Left colon (tissue), 2 donors: ENCODE measurements around the gene RNF183. TPM values are rescaled to one million over a fixed set of nuclear protein-coding genes. Genes with fewer than 3 reads are reported as not detected.
A peak's percentile ranks its signal among the peaks of the same experiment; 100 is the strongest.
"Not testable (repeated sequence)": the region's sequence is repeated elsewhere in the genome, so short reads cannot be mapped to it uniquely, and the experiment has no call there.

ENCODE experiments used
- ATAC-seq: fragments of 200-7000 bp; cut with Tn5 transposase; one replicate; pipeline ENCODE4 v1.9.1; 2020; ENCODE audit warnings: mild to moderate bottlenecking, moderate library complexity
- DNase-seq, 2 donors: peaks; one replicate each; pipeline ENCODE4 v3.0.0-alpha.2; 2020
- intact Hi-C, 2 donors: fragments of 100-400 bp; cut with DNase I in 1 of 2; cut with micrococcal nuclease in 1 of 2; formaldehyde crosslinking; loops; one replicate each; pipeline versions ENCODE4 v1.11.2 to v1.14.0; 2022; cut with DNase I, micrococcal nuclease
- total RNA-seq, 2 donors: library from RNA; stranded (reverse); fragmentation: NEBNext Ultra II Directional; extraction: Animal tissue kit (Norgen Biotek cat#: 25700); gene quantifications; one replicate each; pipeline ENCODE4 v1.2.1, GENCODE V29; 2021
- donor health status: DM: no; HTN: no; CAD: no.
- donor health status: DM: yes; HTN: yes; CAD: no.

RNF183 gene
- total RNA-seq, 2 donors from 2014 or later, result 0.85 to 1.3 TPM

DNA sequence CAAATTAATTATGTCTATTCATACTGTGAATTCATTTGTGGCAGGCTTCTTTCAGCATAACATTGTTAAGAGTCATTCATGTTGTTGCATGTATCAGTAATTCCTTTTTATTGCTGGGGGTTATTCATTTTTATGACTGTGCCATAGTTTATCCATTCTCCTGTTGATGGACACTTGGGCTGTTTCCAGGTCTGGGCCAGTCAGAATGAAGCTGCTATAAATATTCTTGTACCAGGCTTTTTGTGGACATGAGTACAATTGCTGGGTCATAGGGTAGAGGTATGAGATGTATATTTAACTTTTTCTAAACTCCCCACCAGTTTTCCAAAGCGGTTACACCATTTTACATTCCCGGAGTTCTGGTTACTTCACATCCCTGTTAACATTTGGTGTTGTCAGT is 14.1 kb downstream of the RNF183 start:
- intact Hi-C loops, result no loop called here
- DNase-seq, result peak; percentile 65 to 70
- ATAC-seq, result peak; percentile 98

DNA sequence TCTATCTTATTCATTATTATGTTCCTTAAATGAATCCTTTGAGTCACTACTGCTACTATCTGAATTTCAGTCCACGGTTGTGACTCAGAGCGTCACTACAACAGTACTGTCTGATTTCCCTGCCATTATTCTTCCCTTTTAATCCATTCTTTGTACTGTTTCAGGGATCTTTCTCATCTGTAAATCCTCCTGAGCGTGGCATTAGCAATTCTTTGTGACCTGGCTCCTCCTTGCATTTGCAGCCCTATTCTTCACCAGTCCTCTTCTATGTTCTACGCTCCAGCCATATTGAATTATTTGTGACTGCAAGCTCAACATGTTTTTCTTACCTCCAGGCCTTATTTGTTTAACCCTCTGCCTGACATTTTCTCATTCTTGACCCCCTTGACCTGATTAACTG is 21.8 kb downstream of the RNF183 start:
- intact Hi-C loops, result no loop called here
- DNase-seq, result no peak
- ATAC-seq, result no peak

DNA sequence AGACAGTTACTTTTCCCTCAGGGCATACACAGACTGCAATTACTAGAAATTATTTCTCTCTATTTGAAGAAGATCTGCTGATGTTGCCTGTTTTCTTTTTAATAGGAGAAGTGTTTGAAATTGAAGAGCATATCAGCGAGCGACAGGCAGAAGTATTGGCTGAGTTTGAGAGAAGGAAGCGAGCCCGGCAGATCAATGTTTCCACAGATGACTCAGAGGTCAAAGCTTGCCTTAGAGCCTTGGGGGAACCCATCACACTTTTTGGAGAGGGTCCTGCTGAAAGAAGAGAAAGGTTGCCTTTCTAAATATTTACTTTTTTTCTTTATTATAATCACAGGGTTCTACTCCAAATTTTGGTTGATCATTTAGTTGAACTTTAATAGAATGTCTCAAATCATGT is 24.3 kb downstream of the RNF183 start:
- DNase-seq (no peak), ATAC-seq (no peak)
- intact Hi-C loops, result no loop called here

DNA sequence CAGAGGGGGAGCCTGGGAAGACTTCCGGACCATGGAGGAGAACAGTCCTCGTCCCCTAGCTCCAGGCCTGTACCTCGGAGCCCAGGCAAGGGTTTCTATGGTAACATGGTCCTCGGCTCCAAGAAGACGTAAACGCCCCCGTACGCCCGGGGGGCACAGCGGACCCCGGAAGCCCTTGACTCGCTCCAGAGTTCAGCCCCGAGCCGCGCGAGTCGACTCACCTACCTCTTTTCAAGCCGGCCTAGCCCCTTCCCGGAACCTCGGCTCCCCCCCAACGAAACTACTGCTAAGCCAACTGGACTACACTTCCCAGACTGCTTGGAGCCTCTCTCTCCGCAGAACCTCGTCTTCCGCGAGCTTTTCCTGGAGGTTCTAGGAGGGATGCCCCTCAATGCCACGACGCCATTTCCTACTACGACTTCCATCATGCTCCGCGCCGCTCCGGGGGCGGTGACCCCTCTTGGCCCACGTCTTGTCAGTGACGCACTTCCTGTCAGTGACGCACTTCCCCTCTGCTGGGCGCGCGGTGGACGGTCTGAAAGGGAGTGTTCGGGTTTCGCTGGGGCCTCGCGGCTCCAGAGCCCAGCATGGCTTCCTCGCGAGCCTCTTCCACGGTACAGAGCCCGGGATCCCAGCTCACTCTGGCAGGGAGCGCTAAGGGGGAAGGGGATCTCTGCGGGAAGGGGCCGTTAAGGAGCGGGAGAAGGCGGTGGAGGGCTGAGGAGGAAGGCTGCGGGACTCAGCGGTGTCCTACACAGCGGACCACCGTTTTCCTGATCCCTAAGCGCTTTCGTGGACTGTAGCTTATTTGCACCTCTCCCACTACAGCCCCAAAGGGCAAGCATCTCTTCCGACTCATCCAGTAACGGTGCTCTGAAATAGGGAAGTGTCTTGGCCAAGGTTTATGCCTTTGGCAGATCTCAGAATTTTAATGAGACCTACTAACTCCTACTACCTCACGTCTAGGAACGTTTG is 27.7 kb downstream of the RNF183 start, which contains the start of the genes CDC26 and PRPF4:
CDC26 (minus strand) TSS at position 416 of the 975 bp plus-strand sequence. CDS start 3,065 bp downstream, outside the sequence.
PRPF4 (plus strand) TSS at position 502 of the 975 bp plus-strand sequence; CDS start at position 588, 86 bp downstream.
- intact Hi-C loops, result no loop called here
- DNase-seq (peak; percentile 98), ATAC-seq (peak; percentile 95)

DNA sequence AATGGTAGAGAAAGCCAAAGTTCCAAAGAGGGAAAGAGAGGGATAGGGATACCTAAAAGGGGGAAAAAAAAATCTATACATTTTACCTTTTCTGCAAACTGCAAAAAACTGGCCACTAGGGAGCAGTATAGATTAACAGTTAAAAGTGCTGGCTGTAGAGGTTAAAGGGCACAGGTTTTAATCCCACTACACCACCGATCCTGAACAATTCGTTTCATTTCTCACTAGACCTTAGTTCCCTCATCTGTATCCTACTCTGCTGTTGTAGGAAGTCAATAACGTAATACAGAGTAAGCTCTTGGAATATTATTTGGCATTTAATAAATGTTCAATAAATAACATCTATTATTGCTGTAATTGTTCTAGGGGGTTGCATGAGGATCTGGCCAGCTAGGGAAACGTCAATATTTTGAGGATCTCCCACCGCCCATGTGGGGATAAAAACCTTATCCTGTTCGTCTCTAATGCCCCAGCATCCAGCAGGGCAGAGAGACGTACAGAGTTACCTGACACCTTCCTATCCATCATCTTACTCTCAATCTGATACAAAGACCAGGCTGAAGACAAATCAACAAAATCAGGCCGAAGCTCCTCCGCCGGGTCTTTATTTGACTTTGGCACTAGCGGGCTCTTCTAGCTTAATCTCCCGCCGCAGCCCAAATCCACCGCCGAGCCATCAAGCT is 28.6 kb downstream of the RNF183 start:
- ATAC-seq (peak; percentile 55), DNase-seq (no peak)
- intact Hi-C loops, result no loop called here

DNA sequence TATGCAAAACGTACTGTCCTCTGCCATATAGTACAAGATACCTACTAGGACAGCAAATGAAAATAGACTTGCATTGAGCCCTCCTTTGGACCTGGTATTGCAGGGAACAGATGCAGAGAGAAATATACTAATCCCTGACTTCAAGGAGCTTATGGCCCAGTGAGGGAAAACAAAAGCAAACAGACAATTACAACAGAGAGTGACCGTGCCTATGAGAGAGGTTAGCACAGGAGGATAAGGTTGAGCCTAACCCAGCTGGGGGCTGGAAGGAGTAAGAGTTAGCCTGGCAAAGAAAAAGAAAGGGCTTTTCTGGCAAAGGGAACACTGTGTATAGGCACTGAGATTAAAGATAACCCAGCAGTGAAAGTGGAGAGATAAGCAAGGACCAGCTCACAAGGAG is 33.3 kb downstream of the RNF183 start:
- ATAC-seq (peak; percentile 27), DNase-seq (no peak)
- intact Hi-C loops, result no loop called here

DNA sequence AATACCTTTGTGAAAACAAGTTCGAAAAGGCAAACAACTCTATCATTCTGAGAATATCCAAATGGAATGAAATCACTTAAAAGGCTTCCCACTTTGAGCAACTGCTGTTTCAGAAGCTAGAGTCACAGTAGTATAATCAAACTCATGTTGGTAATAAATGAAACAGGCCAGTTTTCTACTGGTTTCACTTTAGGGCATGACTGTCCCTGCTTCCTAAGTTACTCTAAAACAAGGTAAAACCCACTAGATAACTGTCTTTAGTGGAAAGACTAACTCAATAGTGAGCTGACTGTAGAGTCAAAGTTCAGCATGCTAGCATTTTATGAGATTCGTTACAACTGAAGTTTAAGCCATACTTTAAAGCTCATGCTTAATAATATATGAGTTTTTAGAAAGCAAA is 33.8 kb downstream of the RNF183 start:
- no peak for DNase-seq
- intact Hi-C loops, result no loop called here
- peak; percentile 58 for ATAC-seq

DNA sequence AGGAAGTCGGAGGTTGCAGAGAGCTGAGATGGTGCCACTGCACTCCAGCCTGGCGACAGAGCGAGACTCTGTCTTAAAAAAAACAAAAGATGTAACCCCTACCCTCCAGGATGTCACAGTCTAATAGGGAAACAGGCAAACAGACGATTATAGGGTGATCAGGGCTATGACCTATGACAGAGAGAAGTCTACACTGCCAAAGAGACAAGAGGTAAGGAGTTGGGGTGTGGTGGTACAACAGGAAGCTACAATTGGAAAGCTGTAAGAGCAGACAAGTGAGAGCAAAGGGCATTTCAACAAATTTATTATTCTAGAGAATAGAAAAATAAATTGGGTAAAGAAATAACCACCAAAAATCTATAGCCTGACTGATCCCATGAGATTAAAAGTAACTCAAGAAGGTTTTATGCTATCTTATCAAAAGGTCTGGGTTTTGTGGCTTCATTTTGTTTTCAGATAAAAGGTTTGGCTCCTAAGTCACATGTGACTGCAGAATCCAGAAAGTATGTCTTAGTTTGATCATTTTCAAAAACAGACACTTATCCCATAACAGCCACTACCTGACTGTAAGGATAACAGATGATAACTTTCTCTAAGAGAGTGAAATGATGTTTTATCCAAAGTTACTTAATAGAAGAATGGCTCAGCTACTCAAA is 35.1 kb downstream of the RNF183 start:
- intact Hi-C loops, result no loop called here
- no peak for DNase-seq
- peak; percentile 80 for ATAC-seq

DNA sequence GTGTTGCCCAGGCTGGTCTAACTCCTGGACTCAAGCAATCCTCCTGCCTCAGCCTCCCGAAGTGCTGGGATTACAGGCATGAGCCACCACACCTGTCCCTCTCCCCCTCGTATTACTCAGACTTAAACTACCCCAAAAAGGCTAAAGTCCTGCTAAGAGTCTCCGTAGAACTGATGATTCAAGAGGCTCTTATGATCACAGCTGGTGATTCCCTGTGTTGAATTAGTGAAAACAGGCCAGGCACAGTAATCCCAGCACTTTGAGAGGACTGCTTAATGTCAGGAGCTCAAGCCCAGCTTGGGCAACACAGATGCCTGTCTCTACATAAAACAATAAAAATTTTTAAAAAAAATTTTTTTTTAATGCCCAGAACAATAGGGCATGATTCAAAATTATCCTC is 37.0 kb downstream of the RNF183 start:
- no peak for DNase-seq
- ATAC-seq, result no peak
- intact Hi-C loops, result no loop called here

DNA sequence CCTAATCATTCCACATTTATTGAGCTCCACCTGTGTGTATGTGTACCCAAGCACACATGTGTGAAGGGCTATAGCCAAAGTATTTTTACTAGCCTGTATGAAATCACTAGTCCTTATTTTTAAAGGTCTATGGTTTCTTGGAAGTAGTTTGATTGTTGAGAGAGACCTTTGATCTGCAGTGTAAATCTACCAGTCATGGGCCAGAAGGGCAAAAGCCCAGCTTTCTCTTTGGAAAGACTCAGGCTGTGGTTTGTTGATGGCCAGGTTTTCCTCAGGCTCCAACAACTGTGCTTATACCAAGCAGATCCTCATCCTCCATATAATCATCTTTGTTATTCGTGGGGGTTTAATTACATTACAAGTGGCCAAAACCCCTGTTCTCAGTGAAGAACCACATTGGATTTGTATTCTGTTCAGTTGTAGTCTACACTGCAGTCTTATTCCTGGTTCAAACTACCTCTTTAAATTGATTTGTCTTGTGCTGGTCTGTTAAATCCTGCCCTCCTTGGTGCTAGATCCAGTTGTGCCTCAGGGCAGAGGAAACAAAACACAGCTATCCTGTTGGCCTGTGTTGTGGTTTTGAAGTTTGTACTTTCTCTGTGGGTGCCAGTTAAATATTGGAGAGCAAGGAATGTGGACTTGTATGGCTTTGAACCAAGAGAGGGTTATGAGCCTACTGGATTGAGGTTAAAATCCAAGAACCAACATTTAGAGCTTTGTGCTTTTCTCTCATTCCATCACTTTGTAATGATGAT is 41.1 kb downstream of the RNF183 start:
- intact Hi-C loops, result no loop called here
- ATAC-seq, result peak; percentile 76
- DNase-seq, result no peak

DNA sequence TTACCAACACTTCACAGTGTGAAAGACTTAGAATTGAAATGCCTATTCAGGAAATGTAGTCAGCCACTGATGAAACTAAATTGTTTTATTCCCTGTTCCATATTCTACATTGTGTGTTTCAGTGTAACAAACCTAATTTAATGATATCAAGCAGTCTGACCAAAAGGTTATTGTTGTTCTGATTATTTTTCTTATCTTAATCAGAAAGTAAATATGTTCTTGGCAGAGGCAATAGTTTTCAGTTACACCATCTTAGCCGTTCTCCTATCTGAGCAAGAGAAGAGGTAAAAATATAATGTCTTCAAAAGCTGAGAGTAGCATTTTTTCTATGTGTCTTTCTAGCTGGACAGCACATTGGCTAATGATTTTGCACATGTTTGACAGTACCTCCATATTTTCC is 44.9 kb downstream of the RNF183 start:
- intact Hi-C loops, result no loop called here
- DNase-seq (no peak), ATAC-seq (peak; percentile 26)

DNA sequence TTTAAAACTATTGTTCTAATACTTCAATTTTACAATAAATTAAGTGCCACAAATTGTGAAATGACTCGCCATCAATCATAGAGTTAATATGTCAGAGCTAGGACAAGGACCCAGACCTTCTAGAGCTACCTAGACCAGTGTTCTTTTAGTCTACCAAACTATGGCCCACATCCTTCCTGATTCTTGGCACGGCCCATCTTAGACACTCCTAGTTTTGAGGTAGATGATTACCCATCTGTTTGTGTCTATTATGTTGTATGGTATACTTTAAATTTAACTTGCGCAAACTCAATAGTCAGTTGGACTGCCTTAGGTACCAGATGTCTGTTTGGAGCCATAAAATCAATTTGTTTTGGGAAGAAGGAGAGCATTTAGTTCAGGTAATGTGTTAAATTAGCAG is 45.3 kb downstream of the RNF183 start:
- no peak for DNase-seq
- ATAC-seq, result peak; percentile 56
- intact Hi-C loops, result no loop called here

DNA sequence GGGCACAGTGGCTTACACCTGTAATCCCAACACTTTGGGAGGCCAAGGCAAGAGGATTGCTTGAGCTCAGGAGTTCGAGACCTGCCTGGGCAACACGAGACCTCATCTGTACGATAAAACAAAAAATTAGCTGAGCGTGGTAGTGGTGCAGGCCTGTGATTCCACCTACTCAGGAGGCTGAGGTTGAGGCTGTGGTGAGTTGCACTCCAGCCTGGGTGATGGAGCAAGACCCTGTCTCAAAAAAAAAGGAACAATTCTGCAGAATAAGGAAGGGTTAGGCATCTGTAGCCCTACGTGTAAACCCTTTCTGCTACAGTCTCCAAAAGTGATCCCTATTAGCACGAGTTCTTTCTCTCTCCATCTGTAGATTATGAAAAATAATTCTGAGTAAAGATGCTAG is 47.7 kb downstream of the RNF183 start:
- intact Hi-C loops, result no loop called here
- no peak for DNase-seq
- ATAC-seq, result no peak

DNA sequence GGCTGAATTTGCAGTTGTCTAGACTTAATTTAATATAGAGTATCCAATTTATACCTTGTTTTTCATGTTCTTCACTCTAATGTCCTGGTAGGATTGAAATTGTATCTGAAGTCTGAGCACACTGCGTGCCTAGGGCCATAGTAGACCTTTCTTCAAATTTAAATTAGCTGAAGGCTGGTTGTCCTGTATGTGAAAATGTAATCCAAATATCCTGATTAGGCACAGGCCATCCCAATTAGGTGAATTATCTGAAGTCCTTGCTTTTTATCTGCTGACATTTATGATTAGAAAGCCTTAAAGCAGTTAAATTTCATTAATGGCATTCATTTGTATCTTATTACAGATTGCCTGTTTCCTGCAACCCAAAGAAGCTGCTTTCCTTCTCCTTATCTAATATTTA is 48.2 kb downstream of the RNF183 start:
- DNase-seq (no peak), ATAC-seq (no peak)
- intact Hi-C loops, result no loop called here

DNA sequence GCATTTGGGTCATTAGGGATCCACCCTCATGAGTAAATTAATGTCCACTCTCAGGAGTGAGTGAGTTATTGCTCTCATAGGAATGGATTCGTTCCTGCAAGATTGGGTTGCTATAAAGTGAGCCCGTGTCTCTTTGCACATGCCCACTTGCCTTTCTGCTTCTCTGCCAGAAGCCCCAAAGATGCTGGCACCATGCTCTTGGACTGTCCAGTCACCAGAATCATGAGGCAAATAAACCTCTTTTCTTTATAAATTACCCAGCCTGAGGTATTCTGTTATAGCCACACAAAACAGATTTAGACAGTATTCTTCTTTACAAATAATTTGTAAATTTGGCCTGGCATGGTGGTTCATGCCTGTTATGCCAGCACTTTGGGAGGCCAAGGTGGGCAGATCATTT is 52.4 kb downstream of the RNF183 start:
- ATAC-seq, result no peak
- DNase-seq, result no peak
- intact Hi-C loops, result no loop called here

DNA sequence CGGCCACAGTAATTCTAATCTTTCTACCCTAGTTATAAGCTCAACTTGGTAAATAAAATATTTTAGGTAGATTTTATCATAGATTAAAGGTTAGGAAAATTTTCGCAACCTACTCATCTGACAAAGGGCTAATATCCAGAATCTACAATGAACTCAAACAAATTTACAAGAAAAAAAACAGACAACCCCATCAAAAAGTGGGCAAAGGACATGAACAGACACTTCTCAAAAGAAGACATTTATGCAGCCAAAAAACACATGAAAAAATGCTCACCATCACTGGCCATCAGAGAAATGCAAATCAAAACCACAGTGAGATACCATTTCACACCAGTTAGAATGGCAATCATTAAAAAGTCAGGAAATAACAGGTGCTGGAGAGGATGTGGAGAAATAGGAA is 53.5 kb downstream of the RNF183 start:
- intact Hi-C loops, ATAC-seq, DNase-seq: not testable (repeated sequence)

DNA sequence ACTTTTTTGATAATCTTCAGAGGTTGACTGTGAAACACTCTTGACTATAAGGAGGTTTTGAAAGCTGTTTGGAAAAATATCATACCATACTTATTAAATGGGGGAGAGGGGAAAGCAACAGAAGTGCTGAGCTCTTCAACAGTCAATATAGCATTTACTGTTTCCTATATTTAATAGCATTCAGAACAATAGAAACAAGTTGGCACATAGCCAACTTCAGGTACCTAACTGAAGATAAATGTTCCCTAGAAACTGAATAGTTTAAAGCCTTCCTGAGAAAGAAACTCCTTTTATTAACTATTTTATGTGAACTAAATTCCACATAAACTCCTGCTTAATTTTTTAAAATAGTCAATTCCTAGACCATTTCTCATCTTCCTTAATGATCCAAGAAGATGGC is 55.5 kb downstream of the RNF183 start:
- intact Hi-C loops, result no loop called here
- no peak for ATAC-seq
- no peak for DNase-seq
